Thyroid gland (tissue), 4 donors: ENCODE measurements around the gene EBF3.

Experiments used
- POLR2A ChIP-seq, 2 donors: fragments of 450-650 bp; IDR thresholded peaks; one replicate each; pipeline ENCODE4 v1.6.1; 2017; ENCODE audit warnings: antibody characterized with exemption in 2 of 2, mild to moderate bottlenecking in 2 of 2, moderate library complexity in 1 of 2
- TF ChIP-seq, protein P1 (sequence below), 6 experiments: fragments of 200-600 bp in 3 of 6; fragments of 450-650 bp in 3 of 6; sonication (generic) in 3 of 6; IDR thresholded peaks; one replicate each; pipeline ENCODE4 v1.5.1; 2016 to 2019; ENCODE audit warnings: antibody characterized with exemption in 6 of 6, mild to moderate bottlenecking in 2 of 6, inconsistent platforms in 1 of 6, moderate library complexity in 1 of 6

DNA sequence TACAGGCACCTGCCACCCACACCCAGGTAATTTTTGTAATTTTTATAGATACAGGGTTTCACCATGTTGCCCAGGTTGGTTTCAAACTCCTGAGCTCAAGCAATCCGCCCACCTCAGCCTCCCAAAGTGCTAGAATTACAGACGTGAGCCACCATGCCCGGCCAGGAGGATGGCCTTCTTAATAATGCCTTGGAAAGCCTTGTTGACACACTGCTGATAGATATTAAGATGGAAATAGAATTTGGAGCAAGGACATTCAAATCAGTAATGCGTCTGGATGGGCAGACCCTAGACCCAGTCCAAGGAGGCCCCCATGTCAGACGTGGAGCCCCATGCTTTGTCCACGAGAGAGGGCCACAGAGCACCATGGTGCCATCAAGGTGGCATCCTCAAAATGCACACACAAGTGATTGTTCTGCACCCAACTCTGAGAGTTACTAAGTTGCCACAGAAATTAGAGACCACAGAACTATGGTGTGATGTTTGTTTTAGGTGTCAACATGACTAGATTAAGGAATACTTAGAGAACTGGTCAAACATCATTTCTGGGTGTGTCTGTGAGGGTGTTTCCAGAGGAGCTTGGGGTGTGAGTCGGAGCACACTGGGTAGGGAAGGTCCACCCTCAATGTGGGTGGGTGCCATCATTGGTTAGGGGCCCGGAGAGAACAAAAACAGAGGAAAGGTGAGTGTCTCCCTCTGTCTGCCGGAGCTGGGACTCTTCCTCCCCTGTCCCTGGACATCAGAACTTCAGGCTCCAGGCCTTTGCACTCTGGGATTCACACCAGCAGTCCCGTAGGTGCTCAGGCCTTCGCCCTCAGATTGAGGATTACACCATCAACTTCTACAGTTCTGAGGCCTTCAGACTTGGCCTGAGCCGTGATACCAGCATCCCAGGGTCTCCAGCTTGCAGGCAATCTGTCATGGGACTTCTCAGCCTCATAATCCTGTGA lies 34.5 kb downstream of the EBF3 start:
- TF ChIP-seq, protein P1, sequence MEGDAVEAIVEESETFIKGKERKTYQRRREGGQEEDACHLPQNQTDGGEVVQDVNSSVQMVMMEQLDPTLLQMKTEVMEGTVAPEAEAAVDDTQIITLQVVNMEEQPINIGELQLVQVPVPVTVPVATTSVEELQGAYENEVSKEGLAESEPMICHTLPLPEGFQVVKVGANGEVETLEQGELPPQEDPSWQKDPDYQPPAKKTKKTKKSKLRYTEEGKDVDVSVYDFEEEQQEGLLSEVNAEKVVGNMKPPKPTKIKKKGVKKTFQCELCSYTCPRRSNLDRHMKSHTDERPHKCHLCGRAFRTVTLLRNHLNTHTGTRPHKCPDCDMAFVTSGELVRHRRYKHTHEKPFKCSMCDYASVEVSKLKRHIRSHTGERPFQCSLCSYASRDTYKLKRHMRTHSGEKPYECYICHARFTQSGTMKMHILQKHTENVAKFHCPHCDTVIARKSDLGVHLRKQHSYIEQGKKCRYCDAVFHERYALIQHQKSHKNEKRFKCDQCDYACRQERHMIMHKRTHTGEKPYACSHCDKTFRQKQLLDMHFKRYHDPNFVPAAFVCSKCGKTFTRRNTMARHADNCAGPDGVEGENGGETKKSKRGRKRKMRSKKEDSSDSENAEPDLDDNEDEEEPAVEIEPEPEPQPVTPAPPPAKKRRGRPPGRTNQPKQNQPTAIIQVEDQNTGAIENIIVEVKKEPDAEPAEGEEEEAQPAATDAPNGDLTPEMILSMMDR (IDR thresholded peaks at IDR 0.05), result no peak
- no peak for TF ChIP-seq POLR2A (IDR thresholded peaks at IDR 0.05)
